HG02852 (cell line): ENCODE measurements around the gene NNMT.

ENCODE experiments used
- ATAC-seq: cut with Tn5 transposase; IDR thresholded peaks from one replicate; pipeline ENCODE4 v1.9.1; 2021; ENCODE audit warnings: mild to moderate bottlenecking, moderate library complexity; ENCODE audit not compliant: unreplicated experiment

NNMT gene

GRCh38 chr11:114262681-114263512, 33.3 kb upstream of the NNMT start:
- ATAC-seq, result no peak

- ATAC-seq, result no peak
These were observed 32.6 kb upstream of the NNMT start for GRCh38 chr11:114263513-114264170.

GRCh38 chr11:114264381-114264780, 31.8 kb upstream of the NNMT start:
- no peak for ATAC-seq

GRCh38 chr11:114265122-114265878, 30.9 kb upstream of the NNMT start:
- ATAC-seq, result no peak

- no peak for ATAC-seq
These were observed 26.7 kb upstream of the NNMT start for GRCh38 chr11:114269498-114269897.

GRCh38 chr11:114270531-114271270, 25.5 kb upstream of the NNMT start:
- no peak for ATAC-seq

- no peak for ATAC-seq
These were observed 24.9 kb upstream of the NNMT start for GRCh38 chr11:114271316-114271715.

GRCh38 chr11:114272311-114272710, 23.9 kb upstream of the NNMT start:
- ATAC-seq, result no peak

- ATAC-seq, result no peak
These were observed 23.1 kb upstream of the NNMT start for GRCh38 chr11:114273071-114273470.

- ATAC-seq, result no peak
These were observed 22.1 kb upstream of the NNMT start for GRCh38 chr11:114273890-114274635.

- no peak for ATAC-seq
These were observed 21.6 kb upstream of the NNMT start for GRCh38 chr11:114274637-114275036.

GRCh38 chr11:114275280-114275679, 20.9 kb upstream of the NNMT start:
- no peak for ATAC-seq

GRCh38 chr11:114276077-114276476, 20.1 kb upstream of the NNMT start:
- no peak for ATAC-seq

- no peak for ATAC-seq
These were observed 18.4 kb upstream of the NNMT start for GRCh38 chr11:114277637-114278341.

- no peak for ATAC-seq
These were observed 17.7 kb upstream of the NNMT start for GRCh38 chr11:114278342-114279065.

GRCh38 chr11:114279792-114280546, 16.2 kb upstream of the NNMT start:
- ATAC-seq, result no peak

- ATAC-seq, result no peak
These were observed 15.5 kb upstream of the NNMT start for GRCh38 chr11:114280696-114281095.

- ATAC-seq, result no peak
These were observed 14.7 kb upstream of the NNMT start for GRCh38 chr11:114281388-114281956.
